Mesothelial cell of epicardium (in vitro differentiated cells): ENCODE data around the gene ZNF248. TPM values are rescaled to one million over a fixed set of nuclear protein-coding genes. Genes with fewer than 3 reads are reported as not detected.

ENCODE experiments used
- DNase-seq, 2 experiments: peaks; one replicate each; pipeline ENCODE4 v3.0.0; 2021; ENCODE audit warnings: low spot score in 2 of 2; ENCODE audit not compliant: unreplicated experiment in 2 of 2
- H3K27ac Mint-ChIP-seq: 2 replicates; pipeline ENCODE4 v1.8.0; 2021; ENCODE audit warnings: mixed read lengths
- H3K27me3 Mint-ChIP-seq: 2 replicates; pipeline ENCODE4 v1.8.0; 2021; ENCODE audit warnings: low read depth, mixed read lengths
- H3K36me3 Mint-ChIP-seq: 2 replicates; pipeline ENCODE4 v1.8.0; 2021; ENCODE audit warnings: mixed read lengths
- H3K4me1 Mint-ChIP-seq: 2 replicates; pipeline ENCODE4 v1.8.0; 2021; ENCODE audit warnings: mixed read lengths
- H3K4me3 Mint-ChIP-seq: 2 replicates; pipeline ENCODE4 v1.8.0; 2021; ENCODE audit warnings: mild to moderate bottlenecking, moderate library complexity, mixed read lengths
- H3K9me3 Mint-ChIP-seq: 2 replicates; pipeline ENCODE4 v1.8.0; 2021; ENCODE audit warnings: mixed read lengths
- total RNA-seq: library from RNA; stranded (reverse); gene quantifications from 3 replicates; pipeline ENCODE4 v1.2.1, GENCODE V29; 2021
- TF ChIP-seq, protein P1 (sequence below): fragments of 200-600 bp; sonication (generic); IDR thresholded peaks from one replicate; pipeline ENCODE4 v1.5.0; 2021; ENCODE audit warnings: antibody characterized with exemption; ENCODE audit not compliant: unreplicated experiment

Gene ZNF248
- total RNA-seq, 1 donor from 2014 or later = 15.8 TPM

DNA sequence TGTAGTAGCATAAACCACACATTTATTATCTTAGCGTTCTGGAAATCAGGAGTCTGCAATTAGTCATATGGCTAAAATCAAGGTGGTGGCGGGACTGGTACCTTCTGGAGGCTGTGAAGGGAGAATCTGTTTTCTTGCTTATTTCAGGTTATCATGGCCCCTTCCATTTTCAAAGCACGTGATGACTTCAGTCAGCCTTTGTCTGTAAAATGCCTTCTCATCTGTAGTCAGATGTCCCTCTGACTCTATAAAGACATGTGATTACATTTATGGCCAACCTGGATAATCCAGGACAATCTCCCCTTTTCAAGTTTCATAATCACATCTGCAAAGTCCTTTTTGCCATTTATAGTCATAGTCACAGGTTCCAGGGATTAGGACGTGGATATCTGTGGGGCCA, 15.5 kb upstream of the ZNF248 start:
- peaks cover 48% of the 10 kb centered on the region for H3K9me3 Mint-ChIP-seq
- no peaks in the 10 kb centered on the region for H3K4me1 Mint-ChIP-seq
- H3K27me3 Mint-ChIP-seq = no peaks in the 10 kb centered on the region
- no peak for DNase-seq
- H3K27ac Mint-ChIP-seq = no peak overlapping the region
- peaks cover 3% of the 10 kb centered on the region for H3K36me3 Mint-ChIP-seq
- TF ChIP-seq, protein P1, sequence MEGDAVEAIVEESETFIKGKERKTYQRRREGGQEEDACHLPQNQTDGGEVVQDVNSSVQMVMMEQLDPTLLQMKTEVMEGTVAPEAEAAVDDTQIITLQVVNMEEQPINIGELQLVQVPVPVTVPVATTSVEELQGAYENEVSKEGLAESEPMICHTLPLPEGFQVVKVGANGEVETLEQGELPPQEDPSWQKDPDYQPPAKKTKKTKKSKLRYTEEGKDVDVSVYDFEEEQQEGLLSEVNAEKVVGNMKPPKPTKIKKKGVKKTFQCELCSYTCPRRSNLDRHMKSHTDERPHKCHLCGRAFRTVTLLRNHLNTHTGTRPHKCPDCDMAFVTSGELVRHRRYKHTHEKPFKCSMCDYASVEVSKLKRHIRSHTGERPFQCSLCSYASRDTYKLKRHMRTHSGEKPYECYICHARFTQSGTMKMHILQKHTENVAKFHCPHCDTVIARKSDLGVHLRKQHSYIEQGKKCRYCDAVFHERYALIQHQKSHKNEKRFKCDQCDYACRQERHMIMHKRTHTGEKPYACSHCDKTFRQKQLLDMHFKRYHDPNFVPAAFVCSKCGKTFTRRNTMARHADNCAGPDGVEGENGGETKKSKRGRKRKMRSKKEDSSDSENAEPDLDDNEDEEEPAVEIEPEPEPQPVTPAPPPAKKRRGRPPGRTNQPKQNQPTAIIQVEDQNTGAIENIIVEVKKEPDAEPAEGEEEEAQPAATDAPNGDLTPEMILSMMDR = no peak
- H3K4me3 Mint-ChIP-seq = no peak overlapping the region

DNA sequence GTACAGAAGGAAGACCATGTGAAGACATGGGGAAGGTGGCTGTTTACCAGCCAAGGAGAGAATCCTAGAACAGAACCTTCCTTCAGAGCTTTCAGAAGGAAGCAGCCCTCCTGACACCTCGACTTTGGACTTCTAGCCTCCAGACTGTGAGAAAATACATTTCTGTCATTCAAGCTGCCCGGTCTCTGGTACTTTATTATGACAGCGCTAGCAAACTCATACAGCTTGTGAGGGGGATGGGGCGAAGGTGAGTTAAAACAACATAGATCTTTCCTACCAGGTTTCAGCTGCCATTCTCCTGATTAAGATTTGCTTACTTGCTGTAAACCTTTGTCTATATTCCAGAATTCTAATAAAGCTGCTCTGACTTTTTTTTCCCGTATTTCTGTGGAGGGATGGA, 14.9 kb upstream of the ZNF248 start:
- TF ChIP-seq, protein P1 = no peak
- Mint-ChIP-seq H3K36me3 (peaks cover 3% of the 10 kb centered on the region), H3K27me3 (no peaks in the 10 kb centered on the region)

DNA sequence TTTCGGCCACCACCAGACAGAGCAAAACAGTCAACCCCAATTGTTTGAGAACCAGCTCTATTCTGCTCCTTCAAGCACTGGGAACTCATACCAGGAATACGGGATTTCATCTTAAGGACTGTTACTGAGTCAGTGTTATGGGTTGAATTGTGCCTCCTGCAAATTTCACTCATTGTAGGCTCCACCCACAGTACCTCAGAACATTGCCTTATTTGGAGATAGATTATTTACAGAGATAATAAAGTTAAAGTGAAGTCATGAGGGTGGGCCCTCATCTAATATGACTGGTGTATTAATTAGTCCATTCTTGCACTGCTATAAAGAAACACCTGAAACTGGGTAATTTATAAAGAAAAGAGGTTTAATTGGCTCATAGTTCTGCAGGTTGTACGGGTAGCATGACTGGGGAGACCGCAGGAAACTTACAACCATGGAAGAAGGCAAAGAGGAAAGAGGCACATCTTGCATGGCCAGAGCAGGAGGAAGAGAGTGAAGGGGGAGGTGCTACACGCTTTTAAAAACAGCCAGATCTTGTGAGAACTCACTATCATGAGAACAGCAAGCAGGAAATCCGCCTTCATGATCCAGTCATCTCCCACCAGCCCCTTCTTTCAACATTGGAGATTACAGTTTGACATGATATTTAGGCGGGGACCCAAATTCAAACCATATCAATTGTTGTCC, 14.3 kb upstream of the ZNF248 start:
- TF ChIP-seq, protein P1 = no peak
- H3K4me3 Mint-ChIP-seq = no peak overlapping the region
- H3K27ac Mint-ChIP-seq = no peak overlapping the region
- no peaks in the 10 kb centered on the region for H3K27me3 Mint-ChIP-seq
- peaks cover 3% of the 10 kb centered on the region for H3K36me3 Mint-ChIP-seq
- H3K4me1 Mint-ChIP-seq = no peaks in the 10 kb centered on the region
- no peak for DNase-seq
- H3K9me3 Mint-ChIP-seq = peaks cover 56% of the 10 kb centered on the region

More for the DNA sequence above, 14.9 kb upstream of the ZNF248 start:
- Mint-ChIP-seq H3K9me3 (peaks cover 50% of the 10 kb centered on the region), H3K27ac (no peak overlapping the region), H3K4me1 (no peaks in the 10 kb centered on the region), H3K4me3 (no peak overlapping the region)
- DNase-seq = no peak

DNA sequence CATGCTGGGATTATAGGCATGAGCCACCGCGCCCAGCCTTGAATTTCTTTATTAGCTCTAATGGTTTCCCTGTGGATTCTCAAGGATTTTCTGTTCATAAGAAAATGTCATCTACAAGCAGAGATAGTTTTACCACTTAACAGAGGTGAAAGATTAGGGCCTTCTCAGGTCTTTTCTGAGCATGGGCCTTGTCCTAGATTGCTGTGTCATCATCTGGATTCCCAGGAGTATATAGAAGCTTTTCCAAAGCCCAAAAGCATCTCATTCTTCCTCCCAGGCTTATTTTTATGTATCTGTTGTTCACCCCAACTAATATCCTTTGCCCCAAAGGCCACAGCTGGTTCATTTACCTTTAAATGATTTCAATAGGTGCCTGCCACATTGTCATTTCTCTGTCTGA, 13.7 kb upstream of the ZNF248 start:
- H3K27me3 Mint-ChIP-seq = no peaks in the 10 kb centered on the region
- H3K4me1 Mint-ChIP-seq = no peaks in the 10 kb centered on the region
- DNase-seq = no peak
- TF ChIP-seq, protein P1 = no peak
- H3K27ac Mint-ChIP-seq = no peak overlapping the region
- peaks cover 3% of the 10 kb centered on the region for H3K36me3 Mint-ChIP-seq
- H3K9me3 Mint-ChIP-seq = peaks cover 61% of the 10 kb centered on the region
- no peak overlapping the region for H3K4me3 Mint-ChIP-seq

DNA sequence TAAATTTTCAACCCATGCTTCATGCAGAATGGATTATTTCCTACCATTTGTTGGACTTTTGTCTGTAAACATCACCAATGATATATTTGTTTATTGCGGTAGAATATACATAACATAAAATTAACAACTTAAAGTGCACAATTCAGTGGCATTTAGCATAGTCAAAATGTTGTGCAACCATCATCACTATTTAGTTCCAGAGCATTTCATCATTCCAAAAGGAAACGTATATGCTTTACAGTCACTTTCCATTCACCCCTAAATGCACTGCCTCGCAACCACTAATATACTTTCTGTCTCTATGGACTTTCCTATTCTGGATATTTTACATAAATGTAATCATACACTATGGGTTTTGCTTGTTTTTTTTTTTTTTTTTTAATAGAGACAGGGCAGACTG, 11.4 kb upstream of the ZNF248 start:
- Mint-ChIP-seq H3K27ac (no peak overlapping the region), H3K4me3 (no peak overlapping the region), H3K9me3 (peaks cover 73% of the 10 kb centered on the region), H3K4me1 (no peaks in the 10 kb centered on the region), H3K27me3 (no peaks in the 10 kb centered on the region), H3K36me3 (peaks cover 3% of the 10 kb centered on the region)
- no peak for DNase-seq
- TF ChIP-seq, protein P1 = no peak
